HepG2 (cell line): ENCODE measurements around the gene RAB40C. TPM values are rescaled to one million over a fixed set of nuclear protein-coding genes. Genes with fewer than 3 reads are reported as not detected.
A peak's percentile ranks its signal among the peaks of the same experiment; 100 is the strongest.

Experiments
- BCL6 ChIP-seq: IDR thresholded peaks from 2 replicates; pipeline ENCODE4 v1.6.1; 2016; ENCODE audit warnings: missing genetic modification reagents, missing compliant biosample characterization
- CHD2 ChIP-seq: IDR thresholded peaks from 2 replicates; pipeline ENCODE4 v1.6.1; 2011; ENCODE audit warnings: low read depth, low read length, improper control_type of control experiment
- CSRNP1 ChIP-seq: sonication (generic); formaldehyde crosslinking; IDR thresholded peaks from 2 replicates; pipeline ENCODE4 v1.8.1; 2023; ENCODE audit warnings: mild to moderate bottlenecking, missing genetic modification reagents
- GABPA ChIP-seq, 2 experiments: IDR thresholded peaks; 2 replicates each; pipeline ENCODE4 v1.6.1; 2011 to 2016; ENCODE audit warnings: low read depth in 2 of 2, low read length in 1 of 2, missing biosample characterization in 1 of 2, missing genetic modification characterization in 1 of 2
- HOXA3 ChIP-seq: sonication (generic); formaldehyde crosslinking; IDR thresholded peaks from 2 replicates; pipeline ENCODE4 v1.5.0; 2020; ENCODE audit warnings: missing genetic modification reagents
- SNAPC5 ChIP-seq: sonication (generic); formaldehyde crosslinking; IDR thresholded peaks from 2 replicates; pipeline ENCODE4 v1.8.1; 2023; ENCODE audit warnings: mild to moderate bottlenecking, missing genetic modification reagents, borderline replicate concordance
- TSC22D2 ChIP-seq: sonication (generic); formaldehyde crosslinking; IDR thresholded peaks from 2 replicates; pipeline ENCODE4 v1.5.1; 2020; ENCODE audit warnings: missing genetic modification reagents, mild to moderate bottlenecking, borderline replicate concordance
- USF2 ChIP-seq, 2 experiments: sonication (generic) in 1 of 2; formaldehyde crosslinking in 1 of 2; IDR thresholded peaks; 2 replicates each; pipeline versions ENCODE4 v1.5.1 to v1.6.1; 2011 to 2020; ENCODE audit warnings: borderline replicate concordance in 1 of 2, low read depth in 1 of 2, low read length in 1 of 2, mild to moderate bottlenecking in 1 of 2, missing genetic modification reagents in 1 of 2, moderate library complexity in 1 of 2
- ZNF292 ChIP-seq: sonication (generic); formaldehyde crosslinking; IDR thresholded peaks from 2 replicates; pipeline ENCODE4 v1.8.1; 2022; ENCODE audit warnings: mild to moderate bottlenecking, low read depth, missing genetic modification reagents, borderline replicate concordance
- ZNF883 ChIP-seq: sonication (generic); formaldehyde crosslinking; IDR thresholded peaks from 2 replicates; pipeline ENCODE4 v1.5.1; 2020; ENCODE audit warnings: mild to moderate bottlenecking, missing genetic modification reagents; ENCODE audit errors: not compliant biosample characterization
- ZSCAN20 ChIP-seq: sonication (generic); formaldehyde crosslinking; IDR thresholded peaks from 2 replicates; pipeline ENCODE4 v1.4.0; 2020; ENCODE audit warnings: missing genetic modification reagents, mild to moderate bottlenecking, borderline replicate concordance
- ZSCAN5A ChIP-seq: sonication (generic); formaldehyde crosslinking; IDR thresholded peaks from 2 replicates; pipeline ENCODE4 v1.8.0; 2022; ENCODE audit warnings: mild to moderate bottlenecking, missing genetic modification reagents, borderline replicate concordance
- polyA plus RNA-seq, 8 experiments: library from polyadenylated mRNA; depleted of rRNA in 3 of 8; stranded (reverse) in 7 of 8; unstranded in 1 of 8; fragments of >200 nt; fragmentation: Illumina TruSeq in 4 of 8; extraction: Trizol in 4 of 8; gene quantifications; 2 replicates each; pipeline versions ENCODE4 v1.2.1 to v1.2.3, GENCODE V29; 2011 to 2016; ENCODE audit warnings: low read depth in 4 of 8, missing spikeins in 1 of 8, mixed read lengths in 1 of 8; ENCODE audit not compliant: insufficient read depth in 1 of 8
- total RNA-seq, 5 experiments: library from RNA; depleted of rRNA; stranded (reverse); fragments of >200 nt; fragmentation: Illumina TruSeq; extraction: Trizol; gene quantifications; 2 replicates each; pipeline ENCODE4 v1.2.3, GENCODE V29; 2016; ENCODE audit warnings: low read depth in 1 of 5

Gene RAB40C
- total and polyA plus RNA-seq, 2 of the 13 experiments (the other 11 are each of a cell fraction or from before 2014, with no cell fraction given): 7.7 to 11.5 TPM

- TF ChIP-seq USF2 (IDR thresholded peaks at IDR 0.05; ENCODE audit: low read depth, low read length) (no peak), USF2 (CRISPR knock-in tag; IDR thresholded peaks at IDR 0.05; ENCODE audit: borderline replicate concordance) (no peak), GABPA (IDR thresholded peaks at IDR 0.05; ENCODE audit: low read depth, low read length) (no peak), GABPA (CRISPR knock-in tag; IDR thresholded peaks at IDR 0.05; ENCODE audit: low read depth) (no peak), BCL6 (no peak), CSRNP1 (CRISPR knock-in tag) (no peak; the same call in 1 of the 2 replicates), ZSCAN20 (CRISPR knock-in tag) (no peak), TSC22D2 (CRISPR knock-in tag) (no peak), CHD2 (no peak), HOXA3 (CRISPR knock-in tag) (0 out of 2 replicates have a peak, but pooled peaks have one; percentile 25), SNAPC5 (CRISPR knock-in tag) (no peak), ZNF292 (CRISPR knock-in tag) (no peak), ZNF883 (CRISPR knock-in tag) (peak; percentile 58), ZSCAN5A (CRISPR knock-in tag) (no peak)
Measured at GRCh38 chr16:638034-638543, 48.2 kb downstream of the RAB40C start (continued).
